GM12864 (cell line): ENCODE results near the gene CEPT1.
"Not testable (repeated sequence)": the region's sequence is repeated elsewhere in the genome, so short reads cannot be mapped to it uniquely, and the experiment has no call there.

Source experiments
- DNase-seq: peaks from one replicate; pipeline ENCODE4 v3.0.0-alpha.2; 2011; ENCODE audit warnings: low read depth
- H3K4me3 ChIP-seq: 2 replicates; pipeline ENCODE4 v1.5.1; 2011; ENCODE audit warnings: mild to moderate bottlenecking, low read depth, low read length, control low read depth
- CTCF ChIP-seq: IDR thresholded peaks from 2 replicates; pipeline ENCODE4 v1.5.1; 2011; ENCODE audit warnings: low read depth, mild to moderate bottlenecking, moderate library complexity, low read length, control low read depth, inconsistent platforms; ENCODE audit errors: missing control alignments

Gene CEPT1

GRCh38 chr1:111139956-111140679 lies at the start of gene CEPT1, which contains the start of gene DRAM2:
Gene CEPT1, plus strand, starts transcription at chr1:111140223. Its CDS starts 7,492 bp downstream, at chr1:111147715.
Gene DRAM2, minus strand, starts transcription at chr1:111140093. Its CDS starts 8,539 bp downstream, at chr1:111131554.
- peak within 1 kb of the TSS; percentile 89 for H3K4me3 ChIP-seq
- TF ChIP-seq CTCF = no peak
- DNase-seq = peak; percentile 90

- not testable (repeated sequence) for DNase-seq, H3K4me3 ChIP-seq
Measured at GRCh38 chr1:111095421-111095820, 44.6 kb upstream of the CEPT1 start.

GRCh38 chr1:111097356-111098099 lies 42.5 kb upstream of the CEPT1 start:
- TF ChIP-seq CTCF = no peak
- DNase-seq = no peak
- H3K4me3 ChIP-seq = no peak overlapping the region

GRCh38 chr1:111099289-111099688 lies 40.7 kb upstream of the CEPT1 start:
- DNase-seq = no peak
- no peak overlapping the region for H3K4me3 ChIP-seq

GRCh38 chr1:111101854-111102642 lies 38.0 kb upstream of the CEPT1 start:
- DNase-seq = no peak
- TF ChIP-seq CTCF = no peak
- no peak overlapping the region for H3K4me3 ChIP-seq

More at GRCh38 chr1:111099289-111099688, 40.7 kb upstream of the CEPT1 start:
- no peak for TF ChIP-seq CTCF

- TF ChIP-seq CTCF = no peak
- no peak for DNase-seq
- H3K4me3 ChIP-seq = no peak overlapping the region
Measured at GRCh38 chr1:111104981-111105380, 35.0 kb upstream of the CEPT1 start.
